ENCODE results near the gene G2E3. TPM values are rescaled to one million over a fixed set of nuclear protein-coding genes. Genes with fewer than 3 reads are reported as not detected.
"Not testable (repeated sequence)": the region's sequence is repeated elsewhere in the genome, so short reads cannot be mapped to it uniquely, and the experiment has no call there.

G2E3 gene
- total RNA-seq, 2 donors from 2014 or later = 44.8 to 80.1 TPM

DNA sequence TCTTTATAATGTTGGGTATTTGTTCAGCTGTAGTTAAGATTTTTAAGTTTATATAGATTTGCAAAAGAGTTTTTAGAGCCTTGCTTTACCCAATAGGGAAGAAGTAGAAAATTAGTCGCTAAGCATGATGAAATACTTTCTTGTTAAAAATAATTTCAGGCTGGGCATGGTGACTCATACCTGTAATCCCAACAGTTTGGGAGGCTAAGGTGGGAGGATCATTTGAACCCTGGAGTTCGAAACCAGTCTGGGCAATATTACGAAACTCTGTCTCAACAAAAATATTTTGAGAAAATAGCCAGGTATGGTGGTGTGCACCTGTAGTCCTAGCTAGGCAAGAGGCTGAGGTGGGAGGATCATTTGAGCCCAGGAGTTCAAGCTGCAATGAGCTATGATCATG, 44.4 kb downstream of the G2E3 start:
- peaks cover 65% of the 10 kb centered on the region for H3K36me3 Mint-ChIP-seq (ENCODE audit: low read depth)
- TF ChIP-seq, protein P1, sequence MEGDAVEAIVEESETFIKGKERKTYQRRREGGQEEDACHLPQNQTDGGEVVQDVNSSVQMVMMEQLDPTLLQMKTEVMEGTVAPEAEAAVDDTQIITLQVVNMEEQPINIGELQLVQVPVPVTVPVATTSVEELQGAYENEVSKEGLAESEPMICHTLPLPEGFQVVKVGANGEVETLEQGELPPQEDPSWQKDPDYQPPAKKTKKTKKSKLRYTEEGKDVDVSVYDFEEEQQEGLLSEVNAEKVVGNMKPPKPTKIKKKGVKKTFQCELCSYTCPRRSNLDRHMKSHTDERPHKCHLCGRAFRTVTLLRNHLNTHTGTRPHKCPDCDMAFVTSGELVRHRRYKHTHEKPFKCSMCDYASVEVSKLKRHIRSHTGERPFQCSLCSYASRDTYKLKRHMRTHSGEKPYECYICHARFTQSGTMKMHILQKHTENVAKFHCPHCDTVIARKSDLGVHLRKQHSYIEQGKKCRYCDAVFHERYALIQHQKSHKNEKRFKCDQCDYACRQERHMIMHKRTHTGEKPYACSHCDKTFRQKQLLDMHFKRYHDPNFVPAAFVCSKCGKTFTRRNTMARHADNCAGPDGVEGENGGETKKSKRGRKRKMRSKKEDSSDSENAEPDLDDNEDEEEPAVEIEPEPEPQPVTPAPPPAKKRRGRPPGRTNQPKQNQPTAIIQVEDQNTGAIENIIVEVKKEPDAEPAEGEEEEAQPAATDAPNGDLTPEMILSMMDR (conservative IDR thresholded peaks at IDR 0.05) = no peak
- H3K4me1 Mint-ChIP-seq = no peaks in the 10 kb centered on the region
- no peak overlapping the region for H3K4me3 Mint-ChIP-seq
- 78 to 100% methylated on average over 3 of the region's 3 CpGs for WGBS, 2 experiments (ENCODE audit: insufficient coverage in 1 of 2, insufficient read length in 1 of 2)
- H3K27me3 Mint-ChIP-seq (ENCODE audit: insufficient read depth) = no peaks in the 10 kb centered on the region
- Histone ChIP-seq H3K4me3 (ENCODE audit: low read length) (no peak overlapping the region), H3K4me1 (ENCODE audit: control insufficient read depth, insufficient read depth, low read length) (no peaks in the 10 kb centered on the region), H3K36me3 (ENCODE audit: control insufficient read depth, insufficient read depth, low read length) (peaks cover 95% of the 10 kb centered on the region), H3K27ac (ENCODE audit: low read depth, low read length) (no peak overlapping the region), H3K9me3 (ENCODE audit: control insufficient read depth, low read length) (no peaks in the 10 kb centered on the region), H3K27me3 (ENCODE audit: control insufficient read depth, insufficient read depth, low read length, poor library complexity, severe bottlenecking) (no peaks in the 10 kb centered on the region), H3K9ac (ENCODE audit: extremely low read depth, low read length, poor library complexity, severe bottlenecking) (no peak overlapping the region)
- H3K9me3 Mint-ChIP-seq = no peaks in the 10 kb centered on the region
- H3K27ac Mint-ChIP-seq = no peak overlapping the region
- no peak for DNase-seq

DNA sequence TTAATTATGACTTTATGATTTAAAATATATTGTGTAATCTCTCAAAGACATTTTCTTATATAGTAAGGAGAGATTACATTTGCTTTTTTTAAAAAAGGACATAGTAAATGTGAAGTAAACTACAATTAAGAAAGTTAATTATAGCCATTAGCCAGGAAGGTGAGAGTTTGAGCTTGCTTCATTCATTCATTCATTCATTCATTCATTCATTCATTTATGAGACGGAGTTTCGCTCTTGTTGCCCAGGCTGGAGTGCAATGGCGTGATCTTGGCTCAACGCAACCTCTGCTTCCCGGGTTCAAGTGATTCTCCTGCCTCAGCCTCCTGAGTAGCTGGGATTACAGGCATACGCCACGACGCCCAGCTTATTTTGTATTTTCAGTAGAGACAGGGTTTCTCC, 45.7 kb downstream of the G2E3 start:
- peaks cover 55% of the 10 kb centered on the region for H3K36me3 Mint-ChIP-seq (ENCODE audit: low read depth)
- H3K4me1 ChIP-seq (ENCODE audit: control insufficient read depth, insufficient read depth, low read length); H3K4me1 Mint-ChIP-seq; H3K27ac ChIP-seq (ENCODE audit: low read depth, low read length); H3K4me3 Mint-ChIP-seq; H3K9me3 ChIP-seq (ENCODE audit: control insufficient read depth, low read length); H3K9me3 Mint-ChIP-seq; H3K27ac Mint-ChIP-seq; DNase-seq; H3K27me3 Mint-ChIP-seq (ENCODE audit: insufficient read depth); H3K27me3 ChIP-seq (ENCODE audit: control insufficient read depth, insufficient read depth, low read length, poor library complexity, severe bottlenecking); H3K9ac ChIP-seq (ENCODE audit: extremely low read depth, low read length, poor library complexity, severe bottlenecking); H3K4me3 ChIP-seq (ENCODE audit: low read length): not testable (repeated sequence)
- peaks cover 96% of the 10 kb centered on the region for H3K36me3 ChIP-seq (ENCODE audit: control insufficient read depth, insufficient read depth, low read length)
- 91 to 96% methylated on average over 8 of the region's 8 CpGs for WGBS, 2 experiments (ENCODE audit: insufficient coverage in 1 of 2, insufficient read length in 1 of 2)

DNA sequence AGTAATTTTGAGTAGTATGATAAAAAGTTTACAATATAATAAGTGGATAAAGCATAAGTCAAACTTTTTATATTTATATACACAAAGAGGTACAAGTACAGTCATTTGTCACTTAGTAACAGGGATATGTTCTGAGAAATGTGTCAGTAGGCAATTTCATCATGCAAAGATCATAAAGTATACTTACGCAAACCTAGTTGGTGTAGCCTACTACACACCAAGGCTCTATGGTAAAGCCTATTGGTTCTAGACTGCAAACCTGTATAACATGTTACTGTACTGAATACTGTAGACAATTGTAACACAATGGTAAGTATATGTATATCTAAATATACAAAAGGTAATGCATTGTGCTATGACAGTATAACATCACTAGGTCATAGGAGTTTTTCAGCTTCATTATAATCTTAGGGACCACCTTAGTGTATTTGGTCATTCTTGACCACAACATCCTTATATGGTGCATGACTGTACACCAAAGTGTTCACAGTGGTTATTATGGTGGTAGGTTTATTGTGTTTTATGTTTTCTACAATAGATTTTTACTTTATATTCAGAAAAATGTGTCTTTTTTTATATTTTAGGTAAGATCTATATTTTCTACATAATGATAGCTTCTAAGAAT, 48.3 kb downstream of the G2E3 start:
- no peak for DNase-seq
- no peaks in the 10 kb centered on the region for H3K9me3 ChIP-seq (ENCODE audit: control insufficient read depth, low read length)
- H3K4me1 Mint-ChIP-seq = no peaks in the 10 kb centered on the region
- H3K36me3 ChIP-seq (ENCODE audit: control insufficient read depth, insufficient read depth, low read length) = peaks cover 84% of the 10 kb centered on the region
- 100% methylated on average over 1 of the region's 1 CpG for WGBS, 2 experiments (ENCODE audit: insufficient coverage in 1 of 2, insufficient read length in 1 of 2)
- no peak overlapping the region for H3K9ac ChIP-seq (ENCODE audit: extremely low read depth, low read length, poor library complexity, severe bottlenecking)
- H3K4me3 Mint-ChIP-seq = no peak overlapping the region
- H3K4me3 ChIP-seq (ENCODE audit: low read length) = no peak overlapping the region
- TF ChIP-seq, protein P1 (conservative IDR thresholded peaks at IDR 0.05) = no peak
- H3K4me1 ChIP-seq (ENCODE audit: control insufficient read depth, insufficient read depth, low read length) = no peaks in the 10 kb centered on the region
- no peak overlapping the region for H3K27ac Mint-ChIP-seq
- no peaks in the 10 kb centered on the region for H3K9me3 Mint-ChIP-seq
- H3K36me3 Mint-ChIP-seq (ENCODE audit: low read depth) = peaks cover 43% of the 10 kb centered on the region
- no peaks in the 10 kb centered on the region for H3K27me3 Mint-ChIP-seq (ENCODE audit: insufficient read depth)
- no peaks in the 10 kb centered on the region for H3K27me3 ChIP-seq (ENCODE audit: control insufficient read depth, insufficient read depth, low read length, poor library complexity, severe bottlenecking)
- no peak overlapping the region for H3K27ac ChIP-seq (ENCODE audit: low read depth, low read length)

DNA sequence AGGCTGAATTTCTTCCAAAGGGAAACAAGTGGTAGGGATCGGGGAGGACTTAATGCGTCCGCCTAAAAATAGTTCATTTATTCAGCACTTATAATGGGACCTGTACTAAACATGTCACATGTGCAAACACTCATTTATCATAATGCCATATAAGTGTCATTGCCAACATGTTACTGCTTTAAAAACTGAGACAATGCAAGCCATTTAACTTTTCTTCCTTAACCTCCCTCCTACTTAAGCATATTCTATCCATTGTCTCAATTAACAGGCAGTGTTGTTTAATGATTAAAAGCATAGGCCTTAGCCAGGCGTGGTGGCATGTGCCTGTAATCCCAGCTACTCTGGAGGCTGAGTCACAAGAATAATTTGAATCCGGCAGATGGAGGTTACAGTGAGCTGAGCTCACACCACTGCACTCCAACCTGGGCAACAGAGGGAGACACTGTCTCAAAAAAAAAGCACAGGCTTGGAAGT, 49.6 kb downstream of the G2E3 start:
- DNase-seq = no peak
- no peak overlapping the region for H3K4me3 ChIP-seq (ENCODE audit: low read length)
- Mint-ChIP-seq H3K9me3 (no peaks in the 10 kb centered on the region), H3K27me3 (ENCODE audit: insufficient read depth) (no peaks in the 10 kb centered on the region), H3K36me3 (ENCODE audit: low read depth) (peaks cover 36% of the 10 kb centered on the region), H3K4me3 (no peak overlapping the region), H3K4me1 (no peaks in the 10 kb centered on the region), H3K27ac (peak overlapping the region; percentile 36)
- H3K9ac ChIP-seq (ENCODE audit: extremely low read depth, low read length, poor library complexity, severe bottlenecking) = no peak overlapping the region
- peaks cover 81% of the 10 kb centered on the region for H3K36me3 ChIP-seq (ENCODE audit: control insufficient read depth, insufficient read depth, low read length)
- H3K4me1 ChIP-seq (ENCODE audit: control insufficient read depth, insufficient read depth, low read length) = no peaks in the 10 kb centered on the region
- TF ChIP-seq, protein P1 (conservative IDR thresholded peaks at IDR 0.05) = no peak
- H3K9me3 ChIP-seq (ENCODE audit: control insufficient read depth, low read length) = no peaks in the 10 kb centered on the region
- H3K27ac ChIP-seq (ENCODE audit: low read depth, low read length) = no peak overlapping the region
- no peaks in the 10 kb centered on the region for H3K27me3 ChIP-seq (ENCODE audit: control insufficient read depth, insufficient read depth, low read length, poor library complexity, severe bottlenecking)
- 80 to 93% methylated on average over 2 to 5 of the region's 5 CpGs for WGBS, 2 experiments (ENCODE audit: insufficient coverage in 1 of 2, insufficient read length in 1 of 2)

Measured in endodermal cell (in vitro differentiated cells).